Globus pallidus (tissue), 1 donor: ENCODE measurements around the gene MTERF4.

Experiments used
- DNase-seq: peaks from one replicate; pipeline ENCODE4 v3.0.0-alpha.2; 2015; ENCODE audit warnings: low spot score

MTERF4 gene

DNA sequence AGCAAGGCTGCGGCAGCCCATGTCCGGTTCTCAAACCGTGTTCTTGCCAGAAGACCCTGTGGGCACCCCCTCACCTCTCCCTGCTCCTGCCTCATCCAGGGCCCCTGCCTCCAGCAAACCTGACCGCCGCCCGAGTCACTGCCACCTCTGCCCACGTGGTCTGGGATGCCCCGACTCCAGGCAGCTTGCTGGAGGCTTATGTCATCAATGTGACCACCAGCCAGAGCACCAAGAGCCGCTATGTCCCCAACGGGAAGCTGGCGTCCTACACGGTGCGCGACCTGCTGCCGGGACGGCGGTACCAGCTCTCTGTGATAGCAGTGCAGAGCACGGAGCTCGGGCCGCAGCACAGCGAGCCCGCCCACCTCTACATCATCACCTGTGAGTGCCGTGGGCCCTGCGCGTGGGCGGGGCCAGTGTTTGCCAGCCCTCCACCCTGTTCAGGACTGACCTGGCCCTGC is 32.2 kb downstream of the MTERF4 start:
- no peak for DNase-seq

DNA sequence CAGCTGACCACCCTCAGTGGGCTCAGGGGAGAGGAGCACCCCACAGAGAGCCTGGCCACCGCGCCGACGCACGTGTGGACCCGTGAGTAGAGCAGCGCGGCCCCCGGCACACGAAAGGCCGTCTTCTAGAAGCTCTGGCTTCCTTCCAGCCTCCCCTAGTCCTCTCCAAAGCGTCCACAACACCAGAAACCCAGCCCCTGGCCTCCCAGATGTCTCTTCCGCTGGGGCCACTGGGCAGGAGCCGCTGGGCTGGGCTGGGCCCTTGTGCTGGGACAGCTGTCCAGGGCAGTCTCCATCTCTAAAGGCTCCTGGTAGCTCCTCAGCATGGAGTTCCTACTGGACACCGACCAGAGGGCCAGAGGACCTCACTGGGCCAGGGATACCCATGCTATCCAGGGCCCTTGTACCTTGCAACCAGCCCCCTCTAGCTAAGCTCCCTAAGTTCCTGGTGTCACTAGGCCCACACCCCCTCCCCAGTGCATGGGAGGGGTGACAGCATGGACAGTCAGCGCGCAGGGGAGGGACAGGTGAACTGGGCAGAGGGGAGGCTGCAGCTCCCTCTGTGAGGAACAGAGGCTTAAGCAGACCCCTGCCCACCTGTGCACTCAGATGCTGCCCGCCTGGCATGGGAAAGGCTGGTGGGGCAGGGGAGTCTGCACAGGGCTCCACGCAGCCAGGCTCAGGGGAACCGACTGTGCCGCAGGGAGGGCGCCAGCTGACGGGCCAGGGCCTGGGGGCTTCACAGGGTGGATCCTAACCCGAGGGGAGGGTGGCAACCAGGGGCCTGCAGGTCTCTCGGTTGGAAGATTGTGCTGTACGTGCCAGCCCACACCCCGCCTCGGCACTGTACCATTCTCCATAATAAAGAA is 32.9 kb downstream of the MTERF4 start:
- DNase-seq, result no peak

- DNase-seq, result no peak
These were observed 33.7 kb downstream of the MTERF4 start for GRCh38 chr2:241068136-241068941.

DNA sequence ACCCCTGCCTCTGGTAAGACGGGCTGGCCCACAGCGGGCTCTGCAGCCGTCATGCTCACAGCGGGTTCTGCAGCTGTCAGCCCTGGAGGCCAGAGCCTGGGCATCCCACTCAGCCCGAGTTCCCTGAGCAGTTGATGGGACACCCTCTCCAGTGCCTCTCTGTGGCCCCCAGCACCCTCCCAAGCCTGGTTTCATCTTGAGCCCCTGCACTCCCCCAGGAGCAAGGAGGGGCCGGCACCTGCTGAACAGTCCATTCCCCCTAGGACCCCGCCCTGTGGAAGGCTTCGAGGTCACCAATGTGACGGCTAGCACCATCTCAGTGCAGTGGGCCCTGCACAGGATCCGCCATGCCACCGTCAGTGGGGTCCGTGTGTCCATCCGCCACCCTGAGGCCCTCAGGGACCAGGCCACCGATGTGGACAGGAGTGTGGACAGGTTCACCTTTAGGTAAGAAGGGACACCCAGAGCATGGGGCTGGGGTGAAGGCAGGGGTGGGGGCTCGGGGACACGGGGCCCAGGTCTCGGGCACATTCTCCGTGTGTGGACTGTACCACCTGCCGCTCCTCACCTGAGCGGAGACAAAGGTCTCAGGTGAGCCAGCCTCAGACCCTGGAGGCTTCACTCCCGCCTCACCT is 34.5 kb downstream of the MTERF4 start:
- no peak for DNase-seq

DNA sequence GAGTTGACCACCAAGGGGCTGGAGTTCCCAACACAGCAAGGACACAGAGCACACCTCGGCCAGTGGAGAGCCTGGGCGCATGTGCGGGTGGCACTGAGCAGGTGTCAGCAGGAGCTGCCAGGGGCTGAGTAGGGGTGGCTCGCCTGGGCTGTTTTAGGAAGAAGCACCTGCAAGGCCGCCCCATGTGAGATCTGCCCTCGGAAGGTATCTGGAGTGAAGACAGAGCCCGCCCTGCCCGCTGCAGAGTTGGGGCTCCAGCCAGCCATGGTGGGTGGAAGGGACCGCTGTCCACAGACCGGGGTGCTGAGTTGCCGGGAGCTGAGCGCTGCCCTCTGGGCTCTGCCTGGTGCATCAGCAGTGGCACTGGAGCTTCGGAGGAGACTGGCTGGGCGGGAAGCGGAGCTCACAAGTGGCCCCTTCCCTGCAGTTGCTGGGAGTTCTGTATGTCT is 35.2 kb downstream of the MTERF4 start:
- DNase-seq, result no peak

- no peak for DNase-seq
These were observed 35.8 kb downstream of the MTERF4 start for GRCh38 chr2:241066171-241066892.

DNA sequence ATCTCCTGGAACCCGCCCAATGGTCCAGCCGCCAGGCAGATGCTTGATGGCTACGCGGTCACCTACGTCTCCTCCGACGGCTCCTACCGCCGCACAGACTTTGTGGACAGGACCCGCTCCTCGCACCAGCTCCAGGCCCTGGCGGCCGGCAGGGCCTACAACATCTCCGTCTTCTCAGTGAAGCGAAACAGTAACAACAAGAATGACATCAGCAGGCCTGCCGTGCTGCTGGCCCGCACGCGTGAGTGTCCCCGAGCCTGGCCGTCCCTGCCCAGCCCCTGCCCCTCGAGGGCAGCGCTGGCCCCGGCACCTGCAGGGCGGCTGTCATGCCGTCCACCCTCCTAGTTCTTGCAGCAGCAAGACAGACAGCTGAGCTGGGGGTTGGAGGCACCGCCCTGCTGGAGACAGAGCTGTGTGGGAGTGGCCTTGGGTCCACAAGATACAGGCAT is 36.7 kb downstream of the MTERF4 start:
- DNase-seq, result no peak

- no peak for DNase-seq
These were observed 37.2 kb downstream of the MTERF4 start for GRCh38 chr2:241064802-241065354.

DNA sequence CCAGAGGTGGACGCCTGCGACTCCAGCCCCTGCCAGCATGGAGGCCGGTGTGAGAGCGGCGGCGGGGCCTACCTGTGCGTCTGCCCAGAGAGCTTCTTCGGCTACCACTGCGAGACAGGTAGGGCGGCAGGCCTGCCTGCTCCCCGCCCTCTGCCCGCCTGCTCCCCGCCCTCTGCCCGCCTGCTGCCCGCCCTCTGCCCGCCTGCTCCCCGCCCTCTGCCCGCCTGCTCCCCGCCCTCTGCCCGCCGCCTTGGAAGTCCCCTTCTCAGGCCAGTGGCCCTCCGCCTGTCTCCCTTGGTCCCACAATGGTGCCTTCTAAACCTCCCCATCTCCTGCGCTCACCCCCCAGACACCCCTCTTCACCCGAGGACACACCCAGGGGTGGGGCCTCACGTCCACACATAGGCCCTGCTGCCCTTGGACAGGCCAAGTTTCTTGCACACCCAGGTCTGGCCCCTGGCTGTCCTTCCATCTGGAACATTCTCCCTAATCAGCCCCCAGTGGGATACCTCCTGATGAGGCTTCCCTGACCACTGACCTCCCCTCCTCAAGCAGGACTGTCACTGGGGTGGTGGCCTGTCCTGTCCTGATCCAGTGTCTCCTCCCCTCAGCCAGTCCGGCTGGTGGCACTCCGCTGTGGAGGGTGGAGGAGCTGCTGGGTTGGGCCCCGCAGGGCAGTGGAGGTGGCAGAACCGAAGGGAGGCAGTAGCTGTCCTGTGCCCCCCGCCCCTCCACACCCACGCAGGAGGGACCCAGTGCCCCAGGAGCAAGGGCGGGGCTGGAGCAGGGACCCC is 37.9 kb downstream of the MTERF4 start:
- no peak for DNase-seq

- no peak for DNase-seq
These were observed 38.5 kb downstream of the MTERF4 start for GRCh38 chr2:241063587-241063986.

DNA sequence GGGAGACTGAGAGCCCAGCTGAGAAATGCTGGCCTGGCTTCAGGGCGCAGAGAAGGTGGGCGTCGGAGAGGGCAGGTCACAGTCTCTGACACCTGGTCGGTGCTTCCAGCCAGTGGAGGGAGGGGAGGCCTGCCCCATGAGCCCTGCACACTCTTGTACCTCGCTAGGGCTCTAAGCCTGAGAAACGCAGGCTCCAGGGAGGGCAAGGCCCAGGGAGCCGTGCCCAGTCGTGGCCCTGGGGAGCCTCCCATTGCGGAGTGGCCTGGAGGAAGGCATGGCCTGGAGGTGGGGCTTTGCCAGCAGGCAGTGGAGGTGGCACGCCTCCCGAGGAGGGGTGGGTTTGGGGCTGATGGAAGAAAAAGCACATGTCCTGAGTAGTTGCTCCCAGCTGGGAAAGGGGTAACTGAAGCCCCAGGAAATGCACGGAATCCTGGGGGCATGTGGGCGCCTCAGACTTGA is 39.0 kb downstream of the MTERF4 start:
- DNase-seq, result no peak

DNA sequence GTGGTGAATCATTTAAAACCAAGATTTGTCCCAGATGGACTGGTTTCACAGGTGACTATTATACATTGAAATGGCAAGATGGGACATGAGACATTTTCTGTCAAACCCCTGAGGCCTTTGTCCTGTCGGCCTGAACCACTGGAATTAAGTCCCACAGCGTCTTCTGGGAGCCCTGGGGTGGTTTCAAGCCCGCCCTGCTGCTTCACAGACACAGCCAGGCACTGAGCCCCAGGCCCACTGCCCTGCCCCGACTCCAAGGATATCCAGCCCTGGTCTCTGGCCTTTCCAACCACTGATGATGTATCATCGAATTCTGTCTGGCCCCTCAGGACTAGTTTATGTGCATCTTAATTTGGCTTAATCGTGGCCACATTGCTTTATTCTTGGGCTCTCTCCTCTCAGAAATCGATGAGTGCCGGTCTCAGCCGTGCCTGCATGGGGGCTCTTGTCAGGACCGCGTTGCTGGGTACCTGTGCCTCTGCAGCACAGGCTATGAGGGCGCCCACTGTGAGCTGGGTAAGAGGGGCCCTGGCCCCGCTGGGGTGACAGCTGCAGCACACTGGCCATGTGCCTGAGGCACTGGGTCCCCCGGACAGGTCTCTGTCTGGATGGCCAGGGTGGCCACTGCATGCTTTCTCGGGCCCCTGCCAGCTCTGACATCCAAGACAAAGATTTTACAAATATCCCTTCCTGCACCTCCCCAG is 39.5 kb downstream of the MTERF4 start:
- no peak for DNase-seq

GRCh38 chr2:241061275-241061674 is 40.8 kb downstream of the MTERF4 start:
- DNase-seq, result no peak

- DNase-seq, result no peak
These were observed 48.4 kb downstream of the MTERF4 start for GRCh38 chr2:241053576-241054251.

- no peak for DNase-seq
These were observed 49.3 kb downstream of the MTERF4 start for GRCh38 chr2:241052677-241053360.

- DNase-seq, result no peak
These were observed 50.3 kb downstream of the MTERF4 start for GRCh38 chr2:241051578-241052487.
